K562 (cell line): ENCODE measurements around the gene SYF2. TPM values are rescaled to one million over a fixed set of nuclear protein-coding genes. Genes with fewer than 3 reads are reported as not detected.
A peak's percentile ranks its signal among the peaks of the same experiment; 100 is the strongest.

ENCODE experiments used
- BRCA1 ChIP-seq, 2 experiments: fragments of 450-650 bp in 1 of 2; sonication (generic) in 1 of 2; formaldehyde crosslinking in 1 of 2; IDR thresholded peaks; 2 replicates each; pipeline versions ENCODE4 v1.5.0 to v1.6.1; 2017 to 2020; ENCODE audit warnings: mild to moderate bottlenecking in 1 of 2, missing genetic modification reagents in 1 of 2
- CREB3 ChIP-seq: fragments of 450-650 bp; conservative IDR thresholded peaks from 2 replicates; pipeline ENCODE4 v1.6.1; 2016; ENCODE audit warnings: missing genetic modification characterization, low read depth, mild to moderate bottlenecking, missing compliant biosample characterization, moderate library complexity
- EP300 ChIP-seq: IDR thresholded peaks from 2 replicates; pipeline ENCODE4 v1.6.1; 2012; ENCODE audit warnings: low read length, improper control_type of control experiment
- FOXK2 ChIP-seq, 2 experiments: fragments of 450-650 bp; IDR thresholded peaks in 1 of 2; conservative IDR thresholded peaks in 1 of 2; 2 replicates each; pipeline ENCODE4 v1.6.1; 2016; ENCODE audit warnings: low read depth in 2 of 2, mild to moderate bottlenecking in 1 of 2
- MBD2 ChIP-seq: sonication (generic); IDR thresholded peaks from 2 replicates; pipeline ENCODE4 v1.6.1; 2016; ENCODE audit warnings: low read depth, borderline replicate concordance
- NELFE ChIP-seq: IDR thresholded peaks from 2 replicates; pipeline ENCODE4 v1.6.1; 2011; ENCODE audit warnings: mild to moderate bottlenecking; ENCODE audit not compliant: insufficient read depth, insufficient read length
- PHF8 ChIP-seq: fragments of 200-600 bp; sonication (generic); IDR thresholded peaks from 2 replicates; pipeline ENCODE4 v1.6.1; 2012; ENCODE audit warnings: mixed run types, mild to moderate bottlenecking, inconsistent platforms, low read length, moderate library complexity, borderline replicate concordance
- PRMT5 ChIP-seq: sonication (generic); formaldehyde crosslinking; IDR thresholded peaks from 2 replicates; pipeline ENCODE4 v1.5.0; 2020; ENCODE audit warnings: missing genetic modification reagents
- TBP ChIP-seq: optimal IDR thresholded peaks from 2 replicates; pipeline ENCODE3; 2011; ENCODE audit warnings: low read depth, low read length, improper control_type of control experiment
- ZBTB17 ChIP-seq: fragments of 450-650 bp; formaldehyde crosslinking; IDR thresholded peaks from 2 replicates; pipeline ENCODE4 v1.4.0; 2020; ENCODE audit warnings: mild to moderate bottlenecking
- ZKSCAN1 ChIP-seq: fragments of 150-350 bp; IDR thresholded peaks from 2 replicates; pipeline ENCODE4 v1.6.1; 2016; ENCODE audit warnings: low read depth, low read length
- ZNF785 ChIP-seq: fragments of 250-450 bp; sonication (Bioruptor Pico); IDR thresholded peaks from 2 replicates; pipeline ENCODE4 v1.4.0; 2020; ENCODE audit warnings: mild to moderate bottlenecking
- polyA plus RNA-seq, 8 experiments: library from polyadenylated mRNA; depleted of rRNA in 4 of 8; stranded (reverse) in 5 of 8; unstranded in 3 of 8; fragments of >200 nt; fragmentation: Nextera tagmentation in 2 of 8; fragmentation: Illumina TruSeq in 1 of 8; extraction: Ambion mirVana in 2 of 8; extraction: Trizol in 1 of 8; gene quantifications; 2 replicates each; pipeline versions ENCODE4 v1.2.1 to v1.2.3, GENCODE V29; 2011 to 2014; ENCODE audit warnings: inconsistent platforms in 1 of 8, missing spikeins in 1 of 8
- total RNA-seq, 7 experiments: library from RNA; depleted of rRNA in 6 of 7; stranded (reverse); fragments of >200 nt in 6 of 7; fragmentation: Illumina TruSeq in 2 of 7; extraction: Trizol in 2 of 7; gene quantifications; 2 replicates each; pipeline versions ENCODE4 v1.2.1 to v1.2.3, GENCODE V29; 2011 to 2021; ENCODE audit warnings: low replicate concordance in 1 of 7
- TF ChIP-seq, protein P1 (sequence below): fragments of 450-650 bp; IDR thresholded peaks from 2 replicates; pipeline ENCODE4 v1.6.1; 2016
- TF ChIP-seq, protein P2 (sequence below): fragments of 200-800 bp; sonication (Bioruptor generic); IDR thresholded peaks from 2 replicates; pipeline ENCODE4 v1.6.1; 2016; ENCODE audit warnings: missing genetic modification characterization, missing compliant biosample characterization
- TF ChIP-seq, protein P3 (sequence below), 3 experiments: fragments of 200-800 bp in 1 of 3; fragments of 250-450 bp in 1 of 3; fragments of 450-650 bp in 1 of 3; sonication (Bioruptor Pico) in 1 of 3; sonication (Bioruptor generic) in 1 of 3; formaldehyde crosslinking in 1 of 3; IDR thresholded peaks; 2 replicates each; pipeline versions ENCODE4 v1.6.1 to v1.8.0; 2016 to 2022; ENCODE audit warnings: mild to moderate bottlenecking in 2 of 3, missing genetic modification characterization in 2 of 3, missing compliant biosample characterization in 1 of 3, moderate library complexity in 1 of 3

SYF2 gene
- total and polyA plus RNA-seq, 9 of the 15 experiments (the other 6 are each of a cell fraction or from before 2014, with no cell fraction given): 20.9 to 69.0 (median 43.2) TPM

DNA sequence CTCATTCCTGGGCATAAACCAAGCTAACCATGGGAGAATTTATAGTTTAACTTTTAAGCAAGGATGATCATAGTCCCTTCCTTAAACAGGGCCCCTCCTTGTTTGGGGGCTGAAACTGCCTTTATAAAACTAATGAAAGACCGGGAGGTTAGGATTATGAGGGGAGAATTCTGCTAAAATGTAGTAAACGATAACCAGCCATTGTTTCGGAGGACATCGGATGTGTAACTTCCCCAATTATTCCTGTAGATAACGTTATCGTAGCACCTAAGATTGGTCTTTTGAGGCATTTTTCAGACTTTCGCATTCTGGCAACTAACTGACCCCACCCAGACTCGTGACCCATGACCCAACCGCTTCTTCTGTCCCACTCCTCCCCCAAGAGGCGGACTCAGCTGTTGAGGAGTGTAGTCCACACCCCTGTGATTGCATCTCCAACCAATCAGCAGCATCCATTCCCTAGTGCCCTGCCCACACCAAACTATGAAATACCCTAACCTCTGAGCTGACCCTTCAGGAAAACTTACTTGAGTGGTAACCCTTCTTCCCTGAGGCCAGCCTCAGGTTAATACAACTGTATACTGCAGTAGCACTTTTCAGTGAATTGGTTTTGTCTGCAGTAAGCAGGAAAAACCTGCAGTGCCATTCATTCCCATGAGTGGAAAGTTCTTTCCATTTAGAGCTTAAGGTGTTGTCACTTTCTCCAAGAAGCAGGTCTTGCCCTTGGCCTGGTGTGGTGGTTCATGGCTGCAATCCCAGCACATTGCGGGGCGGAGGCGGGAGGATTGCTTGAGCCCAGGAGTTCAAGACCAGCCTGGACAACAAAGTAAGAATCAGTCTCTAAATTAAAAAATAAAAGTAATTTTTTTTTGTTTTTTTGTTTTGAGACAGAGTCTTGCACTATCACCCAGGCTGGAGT lies 823 bp upstream of the SYF2 start (continued):
- TF ChIP-seq MBD2: peak; percentile 86
- no peak for TF ChIP-seq ZKSCAN1
- TF ChIP-seq EP300: peak; percentile 83
- no peak for TF ChIP-seq NELFE
- TF ChIP-seq, protein P1, sequence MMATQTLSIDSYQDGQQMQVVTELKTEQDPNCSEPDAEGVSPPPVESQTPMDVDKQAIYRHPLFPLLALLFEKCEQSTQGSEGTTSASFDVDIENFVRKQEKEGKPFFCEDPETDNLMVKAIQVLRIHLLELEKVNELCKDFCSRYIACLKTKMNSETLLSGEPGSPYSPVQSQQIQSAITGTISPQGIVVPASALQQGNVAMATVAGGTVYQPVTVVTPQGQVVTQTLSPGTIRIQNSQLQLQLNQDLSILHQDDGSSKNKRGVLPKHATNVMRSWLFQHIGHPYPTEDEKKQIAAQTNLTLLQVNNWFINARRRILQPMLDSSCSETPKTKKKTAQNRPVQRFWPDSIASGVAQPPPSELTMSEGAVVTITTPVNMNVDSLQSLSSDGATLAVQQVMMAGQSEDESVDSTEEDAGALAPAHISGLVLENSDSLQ: peak; percentile 49
- TF ChIP-seq ZNF785 (CRISPR knock-in tag): no peak
- TF ChIP-seq FOXK2 (conservative IDR thresholded peaks at IDR 0.05 in 1 of 2, IDR thresholded peaks at IDR 0.05 in 1 of 2; ENCODE audit: low read depth in 2 of 2): peak; percentile 89
- TF ChIP-seq PHF8: no peak
- TF ChIP-seq CREB3: peak; percentile 11
- TF ChIP-seq PRMT5 (CRISPR knock-in tag): no peak
- TF ChIP-seq, protein P2, sequence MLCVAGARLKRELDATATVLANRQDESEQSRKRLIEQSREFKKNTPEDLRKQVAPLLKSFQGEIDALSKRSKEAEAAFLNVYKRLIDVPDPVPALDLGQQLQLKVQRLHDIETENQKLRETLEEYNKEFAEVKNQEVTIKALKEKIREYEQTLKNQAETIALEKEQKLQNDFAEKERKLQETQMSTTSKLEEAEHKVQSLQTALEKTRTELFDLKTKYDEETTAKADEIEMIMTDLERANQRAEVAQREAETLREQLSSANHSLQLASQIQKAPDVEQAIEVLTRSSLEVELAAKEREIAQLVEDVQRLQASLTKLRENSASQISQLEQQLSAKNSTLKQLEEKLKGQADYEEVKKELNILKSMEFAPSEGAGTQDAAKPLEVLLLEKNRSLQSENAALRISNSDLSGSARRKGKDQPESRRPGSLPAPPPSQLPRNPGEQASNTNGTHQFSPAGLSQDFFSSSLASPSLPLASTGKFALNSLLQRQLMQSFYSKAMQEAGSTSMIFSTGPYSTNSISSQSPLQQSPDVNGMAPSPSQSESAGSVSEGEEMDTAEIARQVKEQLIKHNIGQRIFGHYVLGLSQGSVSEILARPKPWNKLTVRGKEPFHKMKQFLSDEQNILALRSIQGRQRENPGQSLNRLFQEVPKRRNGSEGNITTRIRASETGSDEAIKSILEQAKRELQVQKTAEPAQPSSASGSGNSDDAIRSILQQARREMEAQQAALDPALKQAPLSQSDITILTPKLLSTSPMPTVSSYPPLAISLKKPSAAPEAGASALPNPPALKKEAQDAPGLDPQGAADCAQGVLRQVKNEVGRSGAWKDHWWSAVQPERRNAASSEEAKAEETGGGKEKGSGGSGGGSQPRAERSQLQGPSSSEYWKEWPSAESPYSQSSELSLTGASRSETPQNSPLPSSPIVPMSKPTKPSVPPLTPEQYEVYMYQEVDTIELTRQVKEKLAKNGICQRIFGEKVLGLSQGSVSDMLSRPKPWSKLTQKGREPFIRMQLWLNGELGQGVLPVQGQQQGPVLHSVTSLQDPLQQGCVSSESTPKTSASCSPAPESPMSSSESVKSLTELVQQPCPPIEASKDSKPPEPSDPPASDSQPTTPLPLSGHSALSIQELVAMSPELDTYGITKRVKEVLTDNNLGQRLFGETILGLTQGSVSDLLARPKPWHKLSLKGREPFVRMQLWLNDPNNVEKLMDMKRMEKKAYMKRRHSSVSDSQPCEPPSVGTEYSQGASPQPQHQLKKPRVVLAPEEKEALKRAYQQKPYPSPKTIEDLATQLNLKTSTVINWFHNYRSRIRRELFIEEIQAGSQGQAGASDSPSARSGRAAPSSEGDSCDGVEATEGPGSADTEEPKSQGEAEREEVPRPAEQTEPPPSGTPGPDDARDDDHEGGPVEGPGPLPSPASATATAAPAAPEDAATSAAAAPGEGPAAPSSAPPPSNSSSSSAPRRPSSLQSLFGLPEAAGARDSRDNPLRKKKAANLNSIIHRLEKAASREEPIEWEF (CRISPR knock-in tag): 0 out of 2 replicates have a peak, but pooled peaks have one; percentile 69
- 0 out of 2 replicates have a peak, but pooled peaks have one; percentile 11 for TF ChIP-seq ZBTB17
- no peak for TF ChIP-seq BRCA1 (IDR thresholded peaks at IDR 0.05)
- no peak for TF ChIP-seq BRCA1 (CRISPR knock-in tag; IDR thresholded peaks at IDR 0.05)
- peak; percentile 85 for TF ChIP-seq TBP
- TF ChIP-seq, protein P3, sequence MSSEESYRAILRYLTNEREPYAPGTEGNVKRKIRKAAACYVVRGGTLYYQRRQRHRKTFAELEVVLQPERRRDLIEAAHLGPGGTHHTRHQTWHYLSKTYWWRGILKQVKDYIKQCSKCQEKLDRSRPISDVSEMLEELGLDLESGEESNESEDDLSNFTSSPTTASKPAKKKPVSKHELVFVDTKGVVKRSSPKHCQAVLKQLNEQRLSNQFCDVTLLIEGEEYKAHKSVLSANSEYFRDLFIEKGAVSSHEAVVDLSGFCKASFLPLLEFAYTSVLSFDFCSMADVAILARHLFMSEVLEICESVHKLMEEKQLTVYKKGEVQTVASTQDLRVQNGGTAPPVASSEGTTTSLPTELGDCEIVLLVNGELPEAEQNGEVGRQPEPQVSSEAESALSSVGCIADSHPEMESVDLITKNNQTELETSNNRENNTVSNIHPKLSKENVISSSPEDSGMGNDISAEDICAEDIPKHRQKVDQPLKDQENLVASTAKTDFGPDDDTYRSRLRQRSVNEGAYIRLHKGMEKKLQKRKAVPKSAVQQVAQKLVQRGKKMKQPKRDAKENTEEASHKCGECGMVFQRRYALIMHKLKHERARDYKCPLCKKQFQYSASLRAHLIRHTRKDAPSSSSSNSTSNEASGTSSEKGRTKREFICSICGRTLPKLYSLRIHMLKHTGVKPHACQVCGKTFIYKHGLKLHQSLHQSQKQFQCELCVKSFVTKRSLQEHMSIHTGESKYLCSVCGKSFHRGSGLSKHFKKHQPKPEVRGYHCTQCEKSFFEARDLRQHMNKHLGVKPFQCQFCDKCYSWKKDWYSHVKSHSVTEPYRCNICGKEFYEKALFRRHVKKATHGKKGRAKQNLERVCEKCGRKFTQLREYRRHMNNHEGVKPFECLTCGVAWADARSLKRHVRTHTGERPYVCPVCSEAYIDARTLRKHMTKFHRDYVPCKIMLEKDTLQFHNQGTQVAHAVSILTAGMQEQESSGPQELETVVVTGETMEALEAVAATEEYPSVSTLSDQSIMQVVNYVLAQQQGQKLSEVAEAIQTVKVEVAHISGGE (CRISPR knock-in tag; IDR thresholded peaks at IDR 0.05): peak in 1 of 3 experiments; percentile 71; a peak in 1 of 6 replicates
